ENCODE data around the gene EXOC7.
A peak's percentile ranks its signal among the peaks of the same experiment; 100 is the strongest.

Gene EXOC7

GRCh38 chr17:76103274-76104139, at the start of gene EXOC7:
EXOC7 (minus strand) TSS chr17:76103787; CDS start chr17:76103692, 95 bp downstream.
- DNase-seq, result peak; percentile 94

- DNase-seq, result no peak
These were observed 49.6 kb upstream of the EXOC7 start for GRCh38 chr17:76153202-76153601.

DNA sequence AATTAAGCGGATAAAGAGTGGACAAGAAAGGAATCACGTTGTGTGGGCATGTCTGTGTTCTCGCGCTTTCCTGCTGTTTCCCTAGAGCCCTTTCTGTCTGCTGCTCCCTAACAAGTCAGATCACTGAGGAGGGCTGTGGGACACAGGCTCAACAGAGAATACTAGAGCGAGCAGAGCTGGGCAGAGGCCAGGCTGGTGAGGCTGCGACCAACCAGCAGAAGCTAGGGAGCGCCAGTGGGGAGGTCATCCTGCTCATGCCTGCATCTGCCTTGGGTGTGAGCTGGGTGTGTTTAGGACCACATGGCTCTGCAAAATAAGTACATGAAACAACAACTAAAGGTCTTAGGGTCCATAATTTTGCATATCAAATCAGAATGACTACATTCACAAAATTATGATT, 49.0 kb upstream of the EXOC7 start:
- DNase-seq, result no peak

- peak; percentile 47 for DNase-seq
These were observed 48.4 kb upstream of the EXOC7 start for GRCh38 chr17:76151896-76152454.

- DNase-seq, result no peak
These were observed 47.4 kb upstream of the EXOC7 start for GRCh38 chr17:76150712-76151622.

DNA sequence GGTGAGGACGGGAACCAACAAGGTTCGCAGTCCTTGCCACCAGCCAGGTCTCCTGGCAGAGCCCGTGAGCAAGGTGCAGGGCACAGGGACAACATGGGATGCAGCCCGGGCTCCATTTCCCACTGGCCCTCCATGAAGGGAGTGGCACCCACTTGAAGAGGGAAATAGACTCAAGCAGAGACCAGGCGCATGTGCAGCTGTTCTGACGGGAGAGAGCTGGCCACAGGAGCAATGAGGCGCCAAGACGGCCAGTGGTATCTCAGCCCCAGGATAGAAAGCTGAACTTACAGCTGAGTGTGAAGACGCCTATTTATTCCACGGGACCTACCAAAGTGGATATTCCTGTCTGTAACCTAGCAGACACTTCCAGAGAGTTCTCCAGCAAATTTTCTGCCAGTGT, 45.6 kb upstream of the EXOC7 start:
- DNase-seq, result no peak

GRCh38 chr17:76148015-76148326, 44.4 kb upstream of the EXOC7 start:
- DNase-seq, result no peak

DNA sequence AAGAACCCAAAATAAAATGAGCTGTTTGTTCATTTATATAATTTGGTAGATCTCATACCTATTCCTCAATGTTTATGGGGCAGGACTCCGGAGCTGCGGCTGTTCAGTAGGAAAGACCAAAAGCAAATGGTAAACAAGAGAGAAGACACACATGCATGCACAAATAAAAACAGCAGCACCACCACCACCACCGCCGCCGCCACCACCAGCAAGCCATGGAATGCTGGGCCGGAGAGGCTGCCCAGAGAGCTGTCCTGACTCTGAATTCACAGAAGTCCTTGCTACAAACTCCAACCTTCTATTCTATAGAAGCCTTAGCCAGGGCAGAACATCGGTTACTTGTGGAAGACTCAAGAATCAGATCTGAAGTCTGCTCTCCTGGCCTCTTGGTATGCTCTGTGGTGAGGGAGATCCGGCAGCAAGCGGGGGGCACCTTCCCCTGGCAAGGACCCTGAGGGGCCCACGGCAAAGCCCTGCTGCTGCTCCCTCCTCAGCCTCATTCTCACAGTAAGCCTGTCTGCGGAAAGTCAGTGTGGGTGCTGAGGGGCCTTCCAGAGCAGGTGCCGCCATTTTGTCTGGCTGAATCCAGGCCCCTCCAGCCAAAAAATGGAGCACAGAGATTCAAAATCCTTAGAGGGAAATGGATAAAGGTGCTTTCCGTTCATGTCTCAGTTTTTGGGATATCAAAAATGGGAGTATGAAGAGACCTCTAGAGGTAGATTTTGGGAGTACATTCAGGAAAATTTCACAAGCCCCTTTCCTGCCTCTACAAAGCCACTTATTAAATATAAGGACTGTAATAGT, 43.8 kb upstream of the EXOC7 start:
- no peak for DNase-seq

DNA sequence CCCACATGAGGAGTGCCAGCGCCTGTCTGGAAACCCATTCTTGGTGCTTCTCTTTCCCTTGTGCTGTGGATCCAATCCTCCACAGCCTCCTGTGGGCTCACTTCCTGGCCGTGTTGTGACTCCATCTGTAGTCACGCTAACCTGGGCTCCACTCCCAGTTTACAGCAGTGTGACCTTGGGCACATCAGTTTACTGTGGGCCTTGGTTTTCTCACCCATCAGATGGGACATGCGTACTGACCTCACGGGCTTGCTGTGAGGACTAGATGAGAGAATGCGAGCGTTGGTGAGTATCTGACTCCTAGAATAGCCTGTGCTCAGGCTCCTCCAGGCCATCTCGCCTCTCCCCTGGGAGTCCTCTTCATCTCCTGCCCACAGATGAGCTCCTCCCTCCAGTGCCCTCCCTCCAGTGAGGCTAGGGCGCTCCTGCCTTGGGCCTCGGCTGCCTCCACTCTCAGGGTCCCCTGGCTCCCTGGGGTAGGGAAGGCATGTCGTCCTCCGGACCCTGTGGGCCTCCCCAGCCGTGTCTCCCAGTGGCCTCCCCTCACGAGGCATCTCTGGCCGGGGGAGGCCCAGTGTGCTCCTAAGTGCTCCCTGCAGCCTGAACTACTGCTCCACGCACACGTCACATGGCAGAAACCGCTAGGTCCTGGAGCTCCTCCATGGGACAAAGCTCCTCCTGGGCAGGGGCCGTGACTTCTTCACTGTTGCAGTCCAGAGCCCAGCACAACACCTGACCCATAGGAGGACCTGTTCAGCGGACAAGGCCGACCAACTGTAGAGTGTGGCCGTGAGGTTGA, 42.7 kb upstream of the EXOC7 start:
- peak; percentile 20 for DNase-seq

DNA sequence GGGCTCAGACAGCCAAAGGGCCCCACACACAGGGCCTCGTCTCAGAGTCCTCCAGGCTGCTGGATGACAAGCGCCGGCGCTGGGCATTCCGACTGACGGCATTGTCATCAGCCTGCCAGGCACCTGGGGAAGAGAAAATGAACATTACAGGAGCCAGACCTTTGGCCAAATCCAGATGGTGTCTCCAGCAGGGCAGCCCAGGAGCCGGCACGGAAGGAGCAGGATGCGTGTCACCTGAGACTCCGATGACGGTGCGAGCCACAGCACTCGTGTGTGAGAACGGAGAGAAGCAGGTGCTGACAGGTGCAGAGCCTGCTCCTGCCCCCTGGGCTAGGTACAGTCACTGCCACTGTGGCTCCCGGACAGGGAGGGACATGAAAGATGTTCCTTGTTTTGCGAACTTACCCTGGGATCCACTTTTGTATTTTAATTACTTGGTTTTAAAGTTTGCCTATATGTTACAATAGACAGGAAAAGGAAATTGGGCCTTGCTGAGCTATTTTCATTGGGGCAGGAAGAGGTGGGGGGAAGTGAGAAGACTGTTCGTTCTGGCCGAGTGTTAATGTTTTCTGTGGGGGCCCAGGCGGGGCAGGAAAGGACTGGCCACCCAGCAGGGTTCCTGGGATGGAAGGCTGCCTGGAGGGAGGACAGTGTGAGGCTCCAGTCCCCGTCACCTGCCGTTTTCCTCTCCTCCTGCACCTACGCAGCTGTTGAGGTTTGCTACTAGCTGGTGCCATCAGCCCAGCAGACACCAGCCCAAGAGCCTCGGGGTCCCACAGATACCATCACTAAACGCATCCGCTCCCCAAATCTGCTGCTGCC, 41.9 kb upstream of the EXOC7 start:
- DNase-seq, result peak; percentile 64

DNA sequence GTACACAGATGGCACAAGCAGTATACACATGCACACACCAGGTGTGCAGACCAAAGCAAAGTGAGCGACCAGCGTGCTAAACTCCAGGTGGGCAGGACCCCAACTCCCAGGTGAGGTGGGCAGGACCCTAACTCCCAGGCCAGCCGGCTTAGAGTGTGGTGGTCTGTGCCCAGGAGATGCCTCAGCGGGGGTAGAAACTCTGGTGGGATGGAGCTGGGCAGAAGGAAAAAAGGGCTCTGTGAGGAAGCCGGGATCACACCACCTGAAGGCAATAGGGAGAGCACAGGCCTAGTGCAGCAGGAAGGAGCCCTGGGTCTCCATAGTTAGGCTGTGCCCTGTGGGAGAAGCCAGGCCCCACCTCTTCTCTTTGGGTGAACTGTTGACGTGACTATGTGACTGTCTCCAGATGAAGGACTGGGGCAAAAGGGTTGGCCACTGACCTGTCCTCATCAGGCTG, 39.0 kb upstream of the EXOC7 start:
- DNase-seq, result no peak

DNA sequence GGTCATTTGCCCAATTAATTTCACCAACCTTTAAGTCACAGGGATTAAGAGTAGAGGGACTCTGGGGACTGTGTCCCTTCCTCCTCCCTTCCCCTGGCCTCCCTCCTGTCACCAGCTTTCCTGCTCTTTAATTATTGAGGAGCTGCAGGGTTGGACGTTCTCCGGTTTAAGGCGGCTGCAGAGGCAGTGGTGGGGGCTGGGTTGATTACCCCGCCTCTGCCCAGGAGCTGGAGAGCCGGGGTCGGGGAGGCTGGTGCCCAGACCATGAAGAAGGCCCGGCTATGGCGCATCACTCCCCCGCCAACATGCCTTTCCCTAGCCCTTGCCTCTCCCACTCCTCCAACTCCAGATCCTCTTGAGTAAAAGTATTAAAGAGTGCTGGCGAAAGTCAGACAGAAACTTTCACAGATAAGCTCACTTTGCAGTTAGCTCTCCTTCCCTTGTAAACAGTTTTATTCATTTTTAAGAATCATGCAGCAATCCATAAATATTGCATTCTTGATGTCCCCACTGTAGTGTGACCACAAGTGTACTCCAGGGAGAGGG, 38.5 kb upstream of the EXOC7 start:
- no peak for DNase-seq

- DNase-seq, result peak; percentile 96
These were observed 37.8 kb upstream of the EXOC7 start, which contains the start of gene FOXJ1 for GRCh38 chr17:76141212-76142038. FOXJ1 (minus strand) TSS chr17:76141245; CDS start chr17:76140395, 850 bp downstream.

- no peak for DNase-seq
These were observed 37.1 kb upstream of the EXOC7 start for GRCh38 chr17:76140661-76141211.

DNA sequence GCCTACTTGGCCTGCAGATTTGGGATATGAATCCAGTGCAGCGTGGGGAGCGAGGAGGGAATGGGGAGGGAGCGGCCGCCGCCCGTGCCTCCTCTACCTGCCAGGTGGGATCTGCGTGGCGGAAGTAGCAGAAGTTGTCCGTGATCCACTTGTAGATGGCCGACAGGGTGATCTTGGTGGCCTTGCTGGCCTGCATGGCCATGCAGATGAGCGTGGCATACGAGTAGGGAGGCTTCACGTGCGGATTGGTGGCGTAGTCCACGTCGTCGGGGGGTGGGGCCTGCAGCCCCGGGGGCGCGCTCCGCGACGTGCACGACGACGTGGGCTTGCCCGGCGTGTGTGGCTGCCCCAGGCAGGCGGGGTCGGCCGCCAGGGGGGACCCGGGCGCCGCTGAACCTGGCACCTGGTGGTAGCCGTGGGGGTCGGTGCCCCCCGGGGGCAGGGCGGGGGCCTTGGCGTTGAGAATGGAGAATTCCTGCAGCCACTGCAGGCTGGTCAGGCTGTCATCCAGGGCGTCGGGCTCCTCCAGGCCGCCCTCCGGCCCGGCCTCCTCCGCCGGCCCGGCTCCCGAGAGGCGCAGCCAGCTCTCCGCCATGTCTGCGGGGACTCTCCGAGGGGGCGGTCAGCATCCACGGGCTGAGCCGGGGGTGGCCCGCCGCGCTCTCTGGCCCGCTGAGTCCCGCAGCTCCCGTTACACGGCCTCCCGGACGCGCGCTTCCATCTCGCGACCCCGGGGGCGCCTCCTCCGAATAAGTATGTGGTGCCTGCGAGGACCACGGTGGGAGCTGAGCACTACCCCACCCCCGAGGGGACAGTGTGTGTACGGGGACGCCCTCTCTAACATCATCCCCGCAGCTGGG, 36.4 kb upstream of the EXOC7 start:
- peak; percentile 48 for DNase-seq

GRCh38 chr17:76138896-76139752, 35.5 kb upstream of the EXOC7 start:
- DNase-seq, result no peak

- no peak for DNase-seq
These were observed 34.8 kb upstream of the EXOC7 start for GRCh38 chr17:76138234-76138895.
